Smooth muscle cell (in vitro differentiated cells): ENCODE results near the gene MRPL57. TPM values are rescaled to one million over a fixed set of nuclear protein-coding genes. Genes with fewer than 3 reads are reported as not detected.
"Not testable (repeated sequence)": the region's sequence is repeated elsewhere in the genome, so short reads cannot be mapped to it uniquely, and the experiment has no call there.

Experiments
- DNase-seq: peaks from one replicate; lab custom pipeline; 2025; ENCODE audit not compliant: unreplicated experiment; lab: John Stamatoyannopoulos, UW
- H2AFZ ChIP-seq: fragments of 200-600 bp; sonication (generic); 2 replicates; pipeline ENCODE4 v1.6.0; 2016; ENCODE audit warnings: antibody characterized with exemption, low read depth, mild to moderate bottlenecking
- H3F3A ChIP-seq: fragments of 200-600 bp; sonication (generic); 2 replicates; pipeline ENCODE4 v1.6.0; 2017; ENCODE audit warnings: antibody characterized with exemption, low read depth
- H3K27ac ChIP-seq: fragments of 200-600 bp; sonication (generic); 2 replicates; pipeline ENCODE4 v1.5.1; 2016; ENCODE audit warnings: low read depth, mild to moderate bottlenecking
- H3K27me3 ChIP-seq: fragments of 200-600 bp; sonication (generic); 2 replicates; pipeline ENCODE4 v1.6.1; 2016; ENCODE audit warnings: low read depth, mild to moderate bottlenecking
- H3K36me3 ChIP-seq: fragments of 200-600 bp; sonication (generic); 2 replicates; pipeline ENCODE4 v1.5.1; 2016; ENCODE audit warnings: low read depth
- H3K4me1 ChIP-seq: fragments of 200-600 bp; sonication (generic); 2 replicates; pipeline ENCODE4 v1.5.1; 2016; ENCODE audit warnings: low read depth
- H3K4me2 ChIP-seq: fragments of 200-600 bp; sonication (generic); 2 replicates; pipeline ENCODE4 v1.6.0; 2016; ENCODE audit warnings: mild to moderate bottlenecking
- H3K4me3 ChIP-seq: fragments of 200-600 bp; sonication (generic); 2 replicates; pipeline ENCODE4 v1.5.1; 2016; ENCODE audit warnings: mild to moderate bottlenecking
- H3K79me2 ChIP-seq: fragments of 200-600 bp; sonication (generic); 2 replicates; pipeline ENCODE4 v1.6.0; 2016; ENCODE audit warnings: low read depth, mild to moderate bottlenecking
- H3K9ac ChIP-seq: fragments of 200-600 bp; sonication (generic); 2 replicates; pipeline ENCODE4 v1.6.0; 2016; ENCODE audit warnings: low read depth
- H3K9me3 ChIP-seq: fragments of 200-600 bp; sonication (generic); replicated peaks from 2 replicates; pipeline ENCODE4 v1.5.1; 2016; ENCODE audit warnings: low read depth
- H4K20me1 ChIP-seq: fragments of 200-600 bp; sonication (generic); 2 replicates; pipeline ENCODE4 v1.6.0; 2016; ENCODE audit warnings: low read depth
- CTCF ChIP-seq: fragments of 200-600 bp; sonication (generic); IDR thresholded peaks from 2 replicates; pipeline ENCODE4 v1.5.1; 2017; ENCODE audit warnings: borderline replicate concordance, mild to moderate bottlenecking, antibody characterized with exemption; ENCODE audit not compliant: insufficient read depth, poor library complexity, severe bottlenecking
- WGBS: methylation state at CpG from one replicate; pipeline ENCODE4 v1.1.7; 2016; ENCODE audit warnings: low lambda C conversion rate; 5-methylcytosine and 5-hydroxymethylcytosine counted together
- polyA plus RNA-seq: library from polyadenylated mRNA; unstranded; fragments of >200 nt; fragmentation: Nextera tagmentation; extraction: Ambion mirVana; gene quantifications from 2 replicates; pipeline ENCODE4 v1.2.1, GENCODE V29; 2016
- total RNA-seq: library from RNA; depleted of rRNA; stranded (reverse); fragments of >200 nt; gene quantifications from 2 replicates; pipeline ENCODE4 v1.2.3, GENCODE V29; 2014

MRPL57 gene
- total and polyA plus RNA-seq, 2 experiments from 2014 or later = 18.6 to 31.0 TPM

GRCh38 chr13:21134475-21134874, 42.0 kb upstream of the MRPL57 start:
- Histone ChIP-seq H3K27ac (no peak overlapping the region), H3K4me3 (no peak overlapping the region), H4K20me1 (no peaks in the 10 kb centered on the region), H3K79me2 (no peaks in the 10 kb centered on the region), H3K36me3 (no peaks in the 10 kb centered on the region), H3K9ac (no peak overlapping the region), H3K27me3 (no peaks in the 10 kb centered on the region), H3K9me3 (no peaks in the 10 kb centered on the region), H2AFZ (no peak overlapping the region), H3F3A (no peaks in the 10 kb centered on the region), H3K4me1 (no peaks in the 10 kb centered on the region), H3K4me2 (no peak overlapping the region)
- no peak for TF ChIP-seq CTCF
- WGBS = 86% methylated on average over 5 of the region's 5 CpGs
- DNase-seq = no peak

GRCh38 chr13:21135833-21136232, 40.6 kb upstream of the MRPL57 start:
- not testable (repeated sequence) for H3K9me3 ChIP-seq, H4K20me1 ChIP-seq, DNase-seq, H3K4me3 ChIP-seq, H3K79me2 ChIP-seq, H3K27me3 ChIP-seq, H3K36me3 ChIP-seq, H3K4me2 ChIP-seq, H3K4me1 ChIP-seq, H2AFZ ChIP-seq, H3F3A ChIP-seq, H3K27ac ChIP-seq, H3K9ac ChIP-seq
- 95% methylated on average over 6 of the region's 6 CpGs for WGBS

GRCh38 chr13:21137696-21138095, 38.8 kb upstream of the MRPL57 start:
- Histone ChIP-seq H3K27me3 (no peaks in the 10 kb centered on the region), H4K20me1 (peaks cover 14% of the 10 kb centered on the region), H3K4me3 (no peak overlapping the region), H3K9me3 (no peaks in the 10 kb centered on the region), H2AFZ (no peak overlapping the region), H3K9ac (no peak overlapping the region), H3K4me2 (no peak overlapping the region), H3K4me1 (peaks cover 9% of the 10 kb centered on the region), H3F3A (no peaks in the 10 kb centered on the region), H3K27ac (no peak overlapping the region), H3K36me3 (no peaks in the 10 kb centered on the region), H3K79me2 (peaks cover 23% of the 10 kb centered on the region)
- no peak for TF ChIP-seq CTCF
- 79% methylated on average over 5 of the region's 5 CpGs for WGBS
- DNase-seq = no peak

GRCh38 chr13:21138561-21138960, 37.9 kb upstream of the MRPL57 start:
- no peak overlapping the region for H2AFZ ChIP-seq
- WGBS = 94% methylated on average over 1 of the region's 1 CpG
- no peak overlapping the region for H3K4me3 ChIP-seq
- no peaks in the 10 kb centered on the region for H3K36me3 ChIP-seq
- no peak overlapping the region for H3K27ac ChIP-seq
- no peak overlapping the region for H3K9ac ChIP-seq
- no peak for DNase-seq
- H3F3A ChIP-seq = no peaks in the 10 kb centered on the region
- no peak overlapping the region for H3K4me2 ChIP-seq
- H4K20me1 ChIP-seq = peaks cover 23% of the 10 kb centered on the region
- peaks cover 32% of the 10 kb centered on the region for H3K79me2 ChIP-seq
- no peaks in the 10 kb centered on the region for H3K27me3 ChIP-seq
- no peak for TF ChIP-seq CTCF
- H3K4me1 ChIP-seq = peaks cover 13% of the 10 kb centered on the region
- no peaks in the 10 kb centered on the region for H3K9me3 ChIP-seq
